Lower lobe of right lung (tissue), 2 donors: ENCODE measurements around the gene RNPEP. TPM values are rescaled to one million over a fixed set of nuclear protein-coding genes. Genes with fewer than 3 reads are reported as not detected.
"Not testable (repeated sequence)": the region's sequence is repeated elsewhere in the genome, so short reads cannot be mapped to it uniquely, and the experiment has no call there.

Experiments
- ATAC-seq, 2 donors: fragments of 200-7000 bp; cut with Tn5 transposase; one replicate each; pipeline ENCODE4 v1.9.1; 2020 to 2022; ENCODE audit warnings: mild to moderate bottlenecking in 2 of 2, moderate library complexity in 2 of 2
- DNase-seq: peaks from one replicate; pipeline ENCODE4 v3.0.0-alpha.2; 2020
- H3K27ac ChIP-seq: fragments of 200-600 bp; one replicate; pipeline ENCODE4 v1.8.0; 2022
- H3K27me3 ChIP-seq: fragments of 200-600 bp; one replicate; pipeline ENCODE4 v1.8.0; 2022; ENCODE audit warnings: low read depth
- H3K36me3 ChIP-seq: fragments of 200-600 bp; one replicate; pipeline ENCODE4 v1.8.0; 2022; ENCODE audit warnings: mild to moderate bottlenecking
- H3K4me1 ChIP-seq: fragments of 200-600 bp; one replicate; pipeline ENCODE4 v1.8.0; 2022
- H3K4me3 ChIP-seq: fragments of 200-600 bp; one replicate; pipeline ENCODE4 v1.8.0; 2022; ENCODE audit warnings: mild to moderate bottlenecking
- H3K9me3 ChIP-seq: fragments of 200-600 bp; one replicate; pipeline ENCODE4 v1.8.0; 2022
- CTCF ChIP-seq: fragments of 200-600 bp; IDR thresholded peaks from one replicate; pipeline ENCODE4 v1.8.0; 2022; ENCODE audit warnings: antibody characterized with exemption, mild to moderate bottlenecking
- intact Hi-C: fragments of 100-400 bp; cut with DNase I; formaldehyde crosslinking; loops from one replicate; pipeline ENCODE4 v1.11.0; 2022
- total RNA-seq: library from RNA; stranded (reverse); fragmentation: NEBNext Ultra II Directional; extraction: Animal tissue kit (Norgen Biotek cat#: 25700); gene quantifications from one replicate; pipeline ENCODE4 v1.2.1, GENCODE V29; 2021
- donor health status: DM: no; HTN: yes; CAD: no; lungs with severe emphysema.

RNPEP gene
- total RNA-seq, 1 donor from 2014 or later, result 73.8 TPM

- ATAC-seq (no peak), DNase-seq (no peak)
- no peak for TF ChIP-seq CTCF
- Histone ChIP-seq H3K36me3 (peaks cover 27% of the 10 kb centered on the region), H3K27me3 (no peaks in the 10 kb centered on the region), H3K4me3 (no peak overlapping the region), H3K27ac (no peak overlapping the region), H3K9me3 (no peaks in the 10 kb centered on the region), H3K4me1 (peaks cover 8% of the 10 kb centered on the region)
- intact Hi-C loops, result no loop called here
Observed at GRCh38 chr1:202016022-202016810, 33.8 kb downstream of the RNPEP start.

GRCh38 chr1:202016811-202017748, 34.6 kb downstream of the RNPEP start:
- Histone ChIP-seq H3K36me3 (peaks cover 27% of the 10 kb centered on the region), H3K9me3 (no peaks in the 10 kb centered on the region), H3K4me1 (peaks cover 8% of the 10 kb centered on the region), H3K4me3 (no peak overlapping the region), H3K27ac (peak overlapping the region; percentile 39), H3K27me3 (no peaks in the 10 kb centered on the region)
- intact Hi-C loops, result no loop called here
- TF ChIP-seq CTCF, result no peak
- no peak for ATAC-seq
- no peak for DNase-seq

- Histone ChIP-seq H3K9me3 (no peaks in the 10 kb centered on the region), H3K4me1 (peaks cover 8% of the 10 kb centered on the region), H3K4me3 (peak overlapping the region; percentile 27), H3K27ac (peak overlapping the region; percentile 73), H3K36me3 (peaks cover 27% of the 10 kb centered on the region), H3K27me3 (no peaks in the 10 kb centered on the region)
- ATAC-seq, result peak; percentile 42 to 63
- TF ChIP-seq CTCF, result no peak
- peak; percentile 74 for DNase-seq
- intact Hi-C loops, result no loop called here
Observed at GRCh38 chr1:202017749-202018467, 35.5 kb downstream of the RNPEP start.

GRCh38 chr1:202018468-202019234, 36.2 kb downstream of the RNPEP start:
- H3K4me3 ChIP-seq, result peak overlapping the region; percentile 27
- DNase-seq, result peak; percentile 89
- peaks cover 20% of the 10 kb centered on the region for H3K36me3 ChIP-seq
- ATAC-seq, result peak; percentile 85 to 88
- H3K9me3 ChIP-seq, result no peaks in the 10 kb centered on the region
- H3K4me1 ChIP-seq, result peaks cover 8% of the 10 kb centered on the region
- intact Hi-C loops, result no loop called here
- TF ChIP-seq CTCF, result no peak
- H3K27ac ChIP-seq, result peak overlapping the region; percentile 73
- H3K27me3 ChIP-seq, result no peaks in the 10 kb centered on the region

GRCh38 chr1:202019235-202019558, 36.7 kb downstream of the RNPEP start:
- Histone ChIP-seq H3K27ac (peak overlapping the region; percentile 73), H3K36me3 (peaks cover 16% of the 10 kb centered on the region)
- H3K4me1 ChIP-seq, H3K27me3 ChIP-seq, intact Hi-C loops, H3K4me3 ChIP-seq, ATAC-seq, DNase-seq, H3K9me3 ChIP-seq: not testable (repeated sequence)
